ENCODE results near the gene AK6. TPM values are rescaled to one million over a fixed set of nuclear protein-coding genes. Genes with fewer than 3 reads are reported as not detected.

Gene AK6
- total RNA-seq, 2 donors from 2014 or later, result 32.6 to 54.2 TPM

- H3K4me3 ChIP-seq (ENCODE audit: low read length), result no peak overlapping the region
- no peaks in the 10 kb centered on the region for H3K9me3 Mint-ChIP-seq
- H3K4me3 Mint-ChIP-seq, result no peak overlapping the region
- 96 to 100% methylated on average over 1 of the region's 1 CpG for WGBS, 2 experiments (ENCODE audit: insufficient coverage in 1 of 2, insufficient read length in 1 of 2)
- H3K9me3 ChIP-seq (ENCODE audit: control insufficient read depth, low read length), result no peaks in the 10 kb centered on the region
- no peak for TF ChIP-seq CTCF (conservative IDR thresholded peaks at IDR 0.05)
- no peak overlapping the region for H3K27ac ChIP-seq (ENCODE audit: low read depth, low read length)
- H3K27me3 ChIP-seq (ENCODE audit: control insufficient read depth, insufficient read depth, low read length, poor library complexity, severe bottlenecking), result no peaks in the 10 kb centered on the region
- no peaks in the 10 kb centered on the region for H3K27me3 Mint-ChIP-seq (ENCODE audit: insufficient read depth)
- peaks cover 37% of the 10 kb centered on the region for H3K36me3 Mint-ChIP-seq (ENCODE audit: low read depth)
- H3K27ac Mint-ChIP-seq, result no peak overlapping the region
- H3K9ac ChIP-seq (ENCODE audit: extremely low read depth, low read length, poor library complexity, severe bottlenecking), result no peak overlapping the region
- H3K36me3 ChIP-seq (ENCODE audit: control insufficient read depth, insufficient read depth, low read length), result peaks cover 47% of the 10 kb centered on the region
- no peaks in the 10 kb centered on the region for H3K4me1 Mint-ChIP-seq
- no peaks in the 10 kb centered on the region for H3K4me1 ChIP-seq (ENCODE audit: control insufficient read depth, insufficient read depth, low read length)
- no peak for DNase-seq
Observed at GRCh38 chr5:69360442-69360841, 8.9 kb downstream of the AK6 start.

- H3K27ac Mint-ChIP-seq, result no peak overlapping the region
- Histone ChIP-seq H3K9ac (ENCODE audit: extremely low read depth, low read length, poor library complexity, severe bottlenecking) (no peak overlapping the region), H3K4me1 (ENCODE audit: control insufficient read depth, insufficient read depth, low read length) (no peaks in the 10 kb centered on the region), H3K27ac (ENCODE audit: low read depth, low read length) (no peak overlapping the region), H3K36me3 (ENCODE audit: control insufficient read depth, insufficient read depth, low read length) (peaks cover 46% of the 10 kb centered on the region), H3K9me3 (ENCODE audit: control insufficient read depth, low read length) (no peaks in the 10 kb centered on the region), H3K27me3 (ENCODE audit: control insufficient read depth, insufficient read depth, low read length, poor library complexity, severe bottlenecking) (no peaks in the 10 kb centered on the region), H3K4me3 (ENCODE audit: low read length) (no peak overlapping the region)
- peaks cover 32% of the 10 kb centered on the region for H3K36me3 Mint-ChIP-seq (ENCODE audit: low read depth)
- H3K9me3 Mint-ChIP-seq, result no peaks in the 10 kb centered on the region
- no peaks in the 10 kb centered on the region for H3K4me1 Mint-ChIP-seq
- no peak for DNase-seq
- 86 to 96% methylated on average over 2 to 3 of the region's 3 CpGs for WGBS, 2 experiments (ENCODE audit: insufficient coverage in 1 of 2, insufficient read length in 1 of 2)
- no peaks in the 10 kb centered on the region for H3K27me3 Mint-ChIP-seq (ENCODE audit: insufficient read depth)
- no peak for TF ChIP-seq CTCF (conservative IDR thresholded peaks at IDR 0.05)
- H3K4me3 Mint-ChIP-seq, result no peak overlapping the region
Observed at GRCh38 chr5:69359699-69360098, 9.6 kb downstream of the AK6 start.

- no peaks in the 10 kb centered on the region for H3K9me3 Mint-ChIP-seq
- no peak for DNase-seq
- peaks cover 52% of the 10 kb centered on the region for H3K36me3 ChIP-seq (ENCODE audit: control insufficient read depth, insufficient read depth, low read length)
- TF ChIP-seq CTCF (conservative IDR thresholded peaks at IDR 0.05), result no peak
- peaks cover 6% of the 10 kb centered on the region for H3K4me1 Mint-ChIP-seq
- H3K27me3 ChIP-seq (ENCODE audit: control insufficient read depth, insufficient read depth, low read length, poor library complexity, severe bottlenecking), result no peaks in the 10 kb centered on the region
- no peaks in the 10 kb centered on the region for H3K9me3 ChIP-seq (ENCODE audit: control insufficient read depth, low read length)
- H3K9ac ChIP-seq (ENCODE audit: extremely low read depth, low read length, poor library complexity, severe bottlenecking), result no peak overlapping the region
- H3K27ac Mint-ChIP-seq, result no peak overlapping the region
- peaks cover 34% of the 10 kb centered on the region for H3K36me3 Mint-ChIP-seq (ENCODE audit: low read depth)
- H3K27ac ChIP-seq (ENCODE audit: low read depth, low read length), result no peak overlapping the region
- H3K4me3 ChIP-seq (ENCODE audit: low read length), result no peak overlapping the region
- no peaks in the 10 kb centered on the region for H3K4me1 ChIP-seq (ENCODE audit: control insufficient read depth, insufficient read depth, low read length)
- H3K4me3 Mint-ChIP-seq, result no peak overlapping the region
- no peaks in the 10 kb centered on the region for H3K27me3 Mint-ChIP-seq (ENCODE audit: insufficient read depth)
Observed at GRCh38 chr5:69350664-69351063, 18.7 kb downstream of the AK6 start.
